K562 (cell line): ENCODE results near the gene TP53BP2. TPM values are rescaled to one million over a fixed set of nuclear protein-coding genes. Genes with fewer than 3 reads are reported as not detected.

Experiments
- BMI1 ChIP-seq: fragments of 150-350 bp; IDR thresholded peaks from 2 replicates; pipeline ENCODE4 v1.6.1; 2014; ENCODE audit warnings: low read length
- CBFA2T3 ChIP-seq: fragments of 450-650 bp; IDR thresholded peaks from 2 replicates; pipeline ENCODE4 v1.6.1; 2017
- CBFB ChIP-seq: sonication (generic); formaldehyde crosslinking; IDR thresholded peaks from 2 replicates; pipeline ENCODE4 v1.4.0; 2020; ENCODE audit warnings: mild to moderate bottlenecking, missing genetic modification reagents
- CLOCK ChIP-seq: fragments of 250-450 bp; sonication (Bioruptor Pico); IDR thresholded peaks from 2 replicates; pipeline ENCODE4 v1.4.0; 2020; ENCODE audit warnings: mild to moderate bottlenecking, moderate library complexity, borderline replicate concordance
- CREB3L1 ChIP-seq: fragments of 450-650 bp; IDR thresholded peaks from 2 replicates; pipeline ENCODE4 v1.6.1; 2014; ENCODE audit warnings: low read depth, mild to moderate bottlenecking, moderate library complexity, borderline replicate concordance
- DLX4 ChIP-seq: fragments of 250-450 bp; sonication (Bioruptor Pico); IDR thresholded peaks from 2 replicates; pipeline ENCODE4 v1.6.1; 2021; ENCODE audit warnings: mild to moderate bottlenecking
- ETS1 ChIP-seq: conservative IDR thresholded peaks from 2 replicates; pipeline ENCODE4 v1.6.1; 2011; ENCODE audit warnings: low read depth, mild to moderate bottlenecking, low read length; ENCODE audit not compliant: control insufficient read depth
- FIP1L1 ChIP-seq: fragments of 200-400 bp; formaldehyde crosslinking; IDR thresholded peaks from 2 replicates; pipeline ENCODE4 v1.6.1; 2018; ENCODE audit warnings: mild to moderate bottlenecking, low read depth, low read length; ENCODE audit not compliant: poor library complexity, severe bottlenecking
- NCOA4 ChIP-seq: fragments of 450-650 bp; IDR thresholded peaks from 2 replicates; pipeline ENCODE4 v1.6.1; 2018; ENCODE audit warnings: mild to moderate bottlenecking; ENCODE audit not compliant: partially characterized antibody
- NCOA6 ChIP-seq: fragments of 450-650 bp; IDR thresholded peaks from 2 replicates; pipeline ENCODE4 v1.6.1; 2017; ENCODE audit warnings: mild to moderate bottlenecking
- PREB ChIP-seq: sonication (generic); formaldehyde crosslinking; IDR thresholded peaks from 2 replicates; pipeline ENCODE4 v1.8.1; 2023; ENCODE audit warnings: mild to moderate bottlenecking, missing genetic modification reagents
- SLC30A9 ChIP-seq: fragments of 250-450 bp; sonication (Bioruptor Pico); IDR thresholded peaks from 2 replicates; pipeline ENCODE4 v1.8.0; 2022; ENCODE audit warnings: mild to moderate bottlenecking, moderate library complexity
- TRIM28 ChIP-seq: fragments of 450-650 bp; IDR thresholded peaks from 2 replicates; pipeline ENCODE4 v1.6.1; 2017
- YBX1 ChIP-seq: fragments of 450-650 bp; IDR thresholded peaks from 2 replicates; pipeline ENCODE4 v1.7.1; 2016; ENCODE audit warnings: mild to moderate bottlenecking
- ZNF197 ChIP-seq: fragments of 200-800 bp; sonication (Bioruptor generic); IDR thresholded peaks from 2 replicates; pipeline ENCODE4 v1.6.1; 2016; ENCODE audit warnings: low read depth, missing genetic modification characterization, missing compliant biosample characterization
- ZNF224 ChIP-seq: sonication (generic); formaldehyde crosslinking; IDR thresholded peaks from 2 replicates; pipeline ENCODE4 v1.8.0; 2022; ENCODE audit warnings: mild to moderate bottlenecking, missing genetic modification reagents
- ZNF398 ChIP-seq: fragments of 250-450 bp; sonication (Bioruptor Pico); IDR thresholded peaks from 2 replicates; pipeline ENCODE4 v1.8.0; 2021; ENCODE audit warnings: moderate library complexity, mild to moderate bottlenecking, inconsistent platforms
- ZNF655 ChIP-seq: fragments of 250-450 bp; sonication (Bioruptor Pico); IDR thresholded peaks from 2 replicates; pipeline ENCODE4 v1.5.0; 2021
- polyA plus RNA-seq, 8 experiments: library from polyadenylated mRNA; depleted of rRNA in 4 of 8; stranded (reverse) in 5 of 8; unstranded in 3 of 8; fragments of >200 nt; fragmentation: Nextera tagmentation in 2 of 8; fragmentation: Illumina TruSeq in 1 of 8; extraction: Ambion mirVana in 2 of 8; extraction: Trizol in 1 of 8; gene quantifications; 2 replicates each; pipeline versions ENCODE4 v1.2.1 to v1.2.3, GENCODE V29; 2011 to 2014; ENCODE audit warnings: inconsistent platforms in 1 of 8, missing spikeins in 1 of 8
- total RNA-seq, 7 experiments: library from RNA; depleted of rRNA in 6 of 7; stranded (reverse); fragments of >200 nt in 6 of 7; fragmentation: Illumina TruSeq in 2 of 7; extraction: Trizol in 2 of 7; gene quantifications; 2 replicates each; pipeline versions ENCODE4 v1.2.1 to v1.2.3, GENCODE V29; 2011 to 2021; ENCODE audit warnings: low replicate concordance in 1 of 7

TP53BP2 gene
- total and polyA plus RNA-seq, 9 of the 15 experiments (the other 6 are each of a cell fraction or from before 2014, with no cell fraction given): 17.0 to 69.6 (median 40.1) TPM

GRCh38 chr1:223788746-223789415, 56.9 kb downstream of the TP53BP2 start (continued):
- no peak for TF ChIP-seq ZNF224 (CRISPR knock-in tag)
- TF ChIP-seq SLC30A9 (CRISPR knock-in tag): no peak
- TF ChIP-seq CREB3L1: peak; percentile 76; the same call in 1 of the 2 replicates
- TF ChIP-seq ZNF398 (CRISPR knock-in tag): no peak
- peak; percentile 60 for TF ChIP-seq NCOA4
- TF ChIP-seq YBX1: no peak
- TF ChIP-seq DLX4 (CRISPR knock-in tag): no peak
- TF ChIP-seq BMI1: no peak
- TF ChIP-seq PREB (CRISPR knock-in tag): no peak
- TF ChIP-seq ETS1: no peak
- no peak for TF ChIP-seq FIP1L1
- peak; percentile 72 for TF ChIP-seq ZNF197 (CRISPR knock-in tag)
- TF ChIP-seq NCOA6: peak; percentile 45; the same call in 1 of the 2 replicates
- peak; percentile 29; the same call in 1 of the 2 replicates for TF ChIP-seq TRIM28
- TF ChIP-seq ZNF655: no peak
- TF ChIP-seq CBFB (CRISPR knock-in tag): no peak
- no peak for TF ChIP-seq CLOCK
- peak; percentile 99 for TF ChIP-seq CBFA2T3
